ENCODE measurements around the gene ADH1A. TPM values are rescaled to one million over a fixed set of nuclear protein-coding genes. Genes with fewer than 3 reads are reported as not detected.

ADH1A gene
- total RNA-seq, 1 donor from 2014 or later = not detected

DNA sequence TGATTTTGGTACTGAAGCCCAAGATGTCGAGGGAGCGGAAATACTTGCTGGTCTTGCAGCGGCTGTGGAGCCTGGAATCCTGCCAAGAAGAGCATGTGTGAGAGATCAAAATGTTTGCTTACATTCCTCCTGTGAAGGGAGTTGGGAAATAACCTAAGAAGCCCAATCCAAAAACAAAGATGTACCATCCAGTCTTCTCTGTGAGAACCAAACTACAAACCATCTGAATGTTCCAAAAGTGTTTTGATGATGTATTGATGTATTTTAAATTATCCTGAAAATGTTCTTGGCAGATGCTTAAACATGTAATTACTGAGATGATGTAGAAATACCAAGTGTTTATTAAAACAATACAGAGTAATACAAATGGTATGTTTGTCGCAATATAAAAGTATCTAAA is 10.1 kb upstream of the ADH1A start:
- Histone ChIP-seq H3K9me3 (ENCODE audit: low read depth) (no peaks in the 10 kb centered on the region), H3K79me2 (ENCODE audit: low read depth) (no peaks in the 10 kb centered on the region), H2AFZ (replicated peaks) (no peak overlapping the region), H3K4me2 (no peak overlapping the region), H4K20me1 (ENCODE audit: low read depth) (no peaks in the 10 kb centered on the region), H3K36me3 (no peaks in the 10 kb centered on the region), H3K9ac (no peak overlapping the region), H3K27ac (no peak overlapping the region), H3K27me3 (no peaks in the 10 kb centered on the region), H3K4me3 (no peak overlapping the region), H3K4me1 (no peaks in the 10 kb centered on the region), H3F3A (ENCODE audit: low read depth) (no peaks in the 10 kb centered on the region)
- no peaks in the 10 kb centered on the region for H3K27me3 Mint-ChIP-seq (ENCODE audit: insufficient read depth, low read depth)
- H3K4me3 Mint-ChIP-seq = no peak overlapping the region
- TF ChIP-seq EZH2 (IDR thresholded peaks at IDR 0.05) (no peak), CTCF (IDR thresholded peaks at IDR 0.05) (no peak), EZH2phosphoT487 (IDR thresholded peaks at IDR 0.05) (no peak)
- no peak for DNase-seq (ENCODE audit: low spot score)
- no peaks in the 10 kb centered on the region for H3K4me1 Mint-ChIP-seq
- H3K27ac Mint-ChIP-seq = no peak overlapping the region
- peaks cover 5% of the 10 kb centered on the region for H3K9me3 Mint-ChIP-seq
- no peaks in the 10 kb centered on the region for H3K36me3 Mint-ChIP-seq

DNA sequence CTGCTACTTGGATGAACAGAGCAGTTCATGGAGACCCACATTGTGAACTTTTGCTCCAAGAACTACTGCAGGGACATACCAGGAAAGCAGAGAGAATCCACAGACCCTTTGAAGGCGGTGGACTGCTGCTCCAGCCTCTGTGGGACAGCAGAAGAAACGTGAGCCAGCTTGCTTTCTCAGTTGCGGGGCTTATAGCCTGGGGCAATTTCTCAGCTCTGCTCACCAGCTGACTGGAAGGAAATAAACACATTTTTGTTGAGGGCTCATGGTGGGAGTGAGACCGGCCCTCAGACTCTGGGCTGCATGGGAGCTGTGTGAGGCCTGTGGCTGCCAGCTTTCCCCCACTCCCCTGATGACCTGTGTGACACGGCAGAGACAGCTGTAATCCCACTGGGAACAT is 2.6 kb upstream of the ADH1A start:
- H3K9ac ChIP-seq = no peak overlapping the region
- H3K4me2 ChIP-seq = no peak overlapping the region
- no peaks in the 10 kb centered on the region for H3K79me2 ChIP-seq (ENCODE audit: low read depth)
- TF ChIP-seq EZH2 (IDR thresholded peaks at IDR 0.05) (no peak), CTCF (IDR thresholded peaks at IDR 0.05) (no peak), EZH2phosphoT487 (IDR thresholded peaks at IDR 0.05) (no peak)
- H3K4me3 ChIP-seq = no peak overlapping the region
- no peaks in the 10 kb centered on the region for H3K9me3 ChIP-seq (ENCODE audit: low read depth)
- H3K36me3 Mint-ChIP-seq = no peaks in the 10 kb centered on the region
- H3F3A ChIP-seq (ENCODE audit: low read depth) = no peaks in the 10 kb centered on the region
- no peak overlapping the region for H3K27ac Mint-ChIP-seq
- no peaks in the 10 kb centered on the region for H3K4me1 ChIP-seq
- peaks cover 5% of the 10 kb centered on the region for H3K9me3 Mint-ChIP-seq
- H3K27ac ChIP-seq = no peak overlapping the region
- no peaks in the 10 kb centered on the region for H3K27me3 ChIP-seq
- H4K20me1 ChIP-seq (ENCODE audit: low read depth) = no peaks in the 10 kb centered on the region
- H3K36me3 ChIP-seq = no peaks in the 10 kb centered on the region
- H3K4me1 Mint-ChIP-seq = no peaks in the 10 kb centered on the region
- no peaks in the 10 kb centered on the region for H3K27me3 Mint-ChIP-seq (ENCODE audit: insufficient read depth, low read depth)
- no peak for DNase-seq (ENCODE audit: low spot score)
- no peak overlapping the region for H2AFZ ChIP-seq (replicated peaks)
- H3K4me3 Mint-ChIP-seq = no peak overlapping the region

DNA sequence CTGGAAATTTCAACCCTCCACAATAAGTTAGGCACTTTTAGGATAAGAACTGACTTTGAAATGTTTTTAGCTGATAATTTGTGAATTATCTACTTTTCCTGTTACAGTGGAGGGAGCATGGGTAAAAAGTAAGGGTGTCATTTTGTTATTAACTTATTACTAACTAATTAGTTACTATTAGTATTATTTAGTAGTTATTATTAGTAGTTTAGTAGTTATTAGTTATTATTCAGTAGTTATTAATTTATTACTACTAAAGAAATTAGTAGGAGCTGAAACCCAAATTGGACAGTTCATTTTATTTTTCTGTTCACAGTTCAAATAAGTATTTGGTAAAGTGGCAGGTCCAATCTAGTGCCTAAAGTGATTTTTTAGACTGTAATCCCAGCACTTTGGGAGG is 5.4 kb downstream of the ADH1A start:
- Histone ChIP-seq H3K36me3 (no peaks in the 10 kb centered on the region), H3K79me2 (ENCODE audit: low read depth) (no peaks in the 10 kb centered on the region), H2AFZ (replicated peaks) (no peak overlapping the region), H3K4me3 (no peak overlapping the region), H3K4me1 (no peaks in the 10 kb centered on the region), H3K27ac (no peak overlapping the region), H3K4me2 (no peak overlapping the region), H3K9ac (no peak overlapping the region), H3K9me3 (ENCODE audit: low read depth) (no peaks in the 10 kb centered on the region), H4K20me1 (ENCODE audit: low read depth) (no peaks in the 10 kb centered on the region), H3F3A (ENCODE audit: low read depth) (no peaks in the 10 kb centered on the region), H3K27me3 (no peaks in the 10 kb centered on the region)
- DNase-seq (ENCODE audit: low spot score) = no peak
- H3K27ac Mint-ChIP-seq = no peak overlapping the region
- TF ChIP-seq EZH2 (IDR thresholded peaks at IDR 0.05) (no peak), CTCF (IDR thresholded peaks at IDR 0.05) (no peak), EZH2phosphoT487 (IDR thresholded peaks at IDR 0.05) (no peak)
- H3K36me3 Mint-ChIP-seq = no peaks in the 10 kb centered on the region
- no peaks in the 10 kb centered on the region for H3K27me3 Mint-ChIP-seq (ENCODE audit: insufficient read depth, low read depth)
- no peak overlapping the region for H3K4me3 Mint-ChIP-seq
- H3K4me1 Mint-ChIP-seq = no peaks in the 10 kb centered on the region
- H3K9me3 Mint-ChIP-seq = no peaks in the 10 kb centered on the region

DNA sequence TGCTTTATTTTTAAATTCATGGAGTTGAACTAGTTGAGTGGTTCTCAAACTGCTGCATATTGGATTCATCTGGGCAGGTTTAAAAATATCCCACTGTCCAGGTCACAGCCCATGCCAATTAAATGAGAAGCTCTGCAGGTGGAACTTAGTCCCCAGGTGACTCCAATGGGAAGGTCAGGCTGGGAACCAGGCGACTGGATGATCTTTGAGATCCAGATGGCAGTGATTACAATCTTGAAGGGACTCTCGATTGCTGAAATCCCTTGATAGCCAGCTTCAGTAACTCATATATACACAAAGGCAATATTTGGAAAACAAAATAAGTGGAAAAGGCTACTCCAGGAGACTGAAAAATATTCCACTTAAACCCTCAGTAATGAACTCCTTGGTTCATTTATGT is 8.1 kb downstream of the ADH1A start:
- no peaks in the 10 kb centered on the region for H3K36me3 ChIP-seq
- H4K20me1 ChIP-seq (ENCODE audit: low read depth) = no peaks in the 10 kb centered on the region
- no peak overlapping the region for H3K4me3 ChIP-seq
- no peaks in the 10 kb centered on the region for H3K79me2 ChIP-seq (ENCODE audit: low read depth)
- no peak overlapping the region for H3K27ac ChIP-seq
- no peaks in the 10 kb centered on the region for H3K4me1 Mint-ChIP-seq
- H3K36me3 Mint-ChIP-seq = no peaks in the 10 kb centered on the region
- H3K27ac Mint-ChIP-seq = no peak overlapping the region
- no peak for TF ChIP-seq EZH2phosphoT487 (IDR thresholded peaks at IDR 0.05)
- TF ChIP-seq EZH2 (IDR thresholded peaks at IDR 0.05) = no peak
- no peak for TF ChIP-seq CTCF (IDR thresholded peaks at IDR 0.05)
- no peak for DNase-seq (ENCODE audit: low spot score)
- H3F3A ChIP-seq (ENCODE audit: low read depth) = no peaks in the 10 kb centered on the region
- no peaks in the 10 kb centered on the region for H3K9me3 ChIP-seq (ENCODE audit: low read depth)
- H3K4me3 Mint-ChIP-seq = no peak overlapping the region
- no peak overlapping the region for H3K9ac ChIP-seq
- no peak overlapping the region for H2AFZ ChIP-seq (replicated peaks)
- no peaks in the 10 kb centered on the region for H3K9me3 Mint-ChIP-seq
- H3K27me3 ChIP-seq = no peaks in the 10 kb centered on the region
- no peaks in the 10 kb centered on the region for H3K4me1 ChIP-seq
- H3K4me2 ChIP-seq = no peak overlapping the region
- H3K27me3 Mint-ChIP-seq (ENCODE audit: insufficient read depth, low read depth) = no peaks in the 10 kb centered on the region

Measured in neural progenitor cell (in vitro differentiated cells).